ENCODE results near the gene TPGS2. TPM values are rescaled to one million over a fixed set of nuclear protein-coding genes. Genes with fewer than 3 reads are reported as not detected.

Gene TPGS2
- total and polyA plus RNA-seq, 2 of the 8 experiments (the other 6 are each of a cell fraction or from before 2014, with no cell fraction given): 151 to 273 TPM

DNA sequence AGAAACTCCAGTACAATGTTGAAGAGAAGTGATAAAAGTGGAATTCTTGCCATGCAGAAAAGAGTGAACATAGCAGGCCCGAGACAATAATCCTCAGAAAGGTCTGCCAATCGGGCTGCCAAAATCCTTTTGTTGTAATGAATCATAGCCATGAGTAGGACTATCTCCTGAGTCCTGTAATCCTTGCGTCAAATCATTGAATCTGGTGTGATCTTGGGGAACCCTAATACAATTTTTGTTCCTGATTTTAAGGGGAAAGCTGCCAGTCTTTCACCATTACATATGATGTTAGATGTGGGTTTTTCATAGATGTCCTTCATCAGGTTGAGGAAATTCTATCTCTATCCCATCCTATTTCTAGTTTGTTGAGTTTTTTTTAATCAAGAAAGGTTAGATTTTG lies 2.2 kb downstream of the TPGS2 start:
- CTCF ChIA-PET (ENCODE audit: partially characterized antibody): interaction anchor here (0.8 to 2.1 kb wide), 3 partner anchors 10 to 14 kb away, joined by 3 to 5 read pairs (median 3); no protein-coding TSS in a partner anchor
- TF ChIP-seq KDM4A (IDR thresholded peaks at IDR 0.05; ENCODE audit: low read depth, low read length, severe bottlenecking): no peak
- no peak for TF ChIP-seq ASH2L (IDR thresholded peaks at IDR 0.05; ENCODE audit: low read length)
- no peak for TF ChIP-seq SUZ12 (IDR thresholded peaks at IDR 0.05; ENCODE audit: low read length)
- TF ChIP-seq BRCA1 (IDR thresholded peaks at IDR 0.05; ENCODE audit: low read depth, low read length): no peak
- TF ChIP-seq SP1 (IDR thresholded peaks at IDR 0.05; ENCODE audit: low read depth, low read length): no peak
- no peak for TF ChIP-seq RBBP5 (IDR thresholded peaks at IDR 0.05; ENCODE audit: borderline replicate concordance, low read depth, low read length)
- TF ChIP-seq, protein P1, sequence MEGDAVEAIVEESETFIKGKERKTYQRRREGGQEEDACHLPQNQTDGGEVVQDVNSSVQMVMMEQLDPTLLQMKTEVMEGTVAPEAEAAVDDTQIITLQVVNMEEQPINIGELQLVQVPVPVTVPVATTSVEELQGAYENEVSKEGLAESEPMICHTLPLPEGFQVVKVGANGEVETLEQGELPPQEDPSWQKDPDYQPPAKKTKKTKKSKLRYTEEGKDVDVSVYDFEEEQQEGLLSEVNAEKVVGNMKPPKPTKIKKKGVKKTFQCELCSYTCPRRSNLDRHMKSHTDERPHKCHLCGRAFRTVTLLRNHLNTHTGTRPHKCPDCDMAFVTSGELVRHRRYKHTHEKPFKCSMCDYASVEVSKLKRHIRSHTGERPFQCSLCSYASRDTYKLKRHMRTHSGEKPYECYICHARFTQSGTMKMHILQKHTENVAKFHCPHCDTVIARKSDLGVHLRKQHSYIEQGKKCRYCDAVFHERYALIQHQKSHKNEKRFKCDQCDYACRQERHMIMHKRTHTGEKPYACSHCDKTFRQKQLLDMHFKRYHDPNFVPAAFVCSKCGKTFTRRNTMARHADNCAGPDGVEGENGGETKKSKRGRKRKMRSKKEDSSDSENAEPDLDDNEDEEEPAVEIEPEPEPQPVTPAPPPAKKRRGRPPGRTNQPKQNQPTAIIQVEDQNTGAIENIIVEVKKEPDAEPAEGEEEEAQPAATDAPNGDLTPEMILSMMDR (IDR thresholded peaks at IDR 0.05; ENCODE audit: control extremely low read depth in 1 of 3, insufficient read depth in 1 of 3, low read depth in 1 of 3, low read length in 3 of 3): no peak
- no peak for TF ChIP-seq SRF (IDR thresholded peaks at IDR 0.05; ENCODE audit: low read depth, low read length)
- TF ChIP-seq POLR2AphosphoS5 (IDR thresholded peaks at IDR 0.05; ENCODE audit: low read depth, low read length): no peak
- TF ChIP-seq POU5F1 (IDR thresholded peaks at IDR 0.05; ENCODE audit: low read depth, low read length): no peak
- TF ChIP-seq SP4 (IDR thresholded peaks at IDR 0.05; ENCODE audit: low read length): no peak
- no peak for TF ChIP-seq JUN (IDR thresholded peaks at IDR 0.05; ENCODE audit: low read depth, low read length)
- no peak for TF ChIP-seq BACH1 (IDR thresholded peaks at IDR 0.05; ENCODE audit: low read length)

More for the DNA sequence above, 2.2 kb downstream of the TPGS2 start:
- Histone ChIP-seq H2BK12ac (ENCODE audit: low read depth, low read length) (no peak overlapping the region), H4K20me1 (replicated peaks in 1 of 2; ENCODE audit: control insufficient read depth in 1 of 2, insufficient read depth in 2 of 2, low read length in 2 of 2) (no peaks in the 10 kb centered on the region), H3K4me1 (replicated peaks in 1 of 4; ENCODE audit: control insufficient read depth in 3 of 4, insufficient read depth in 4 of 4, low read length in 3 of 4) (peaks cover 0 to 5% (median 2%) of the 10 kb centered on the region in 4 experiments; a peak in 1 of 7 replicates), H2BK120ac (replicated peaks; ENCODE audit: low read depth, low read length) (no peak overlapping the region), H3K79me2 (ENCODE audit: control insufficient read depth in 1 of 2, insufficient read depth in 2 of 2, low read length in 2 of 2) (peaks cover 0 to 12% of the 10 kb centered on the region in 2 experiments; a peak in 3 of 4 replicates), H3K23me2 (ENCODE audit: low read depth, low read length) (peaks cover 7% of the 10 kb centered on the region), H3K27me3 (replicated peaks in 1 of 4; ENCODE audit: control insufficient read depth in 3 of 4, extremely low read depth in 1 of 4, insufficient read depth in 3 of 4, low read length in 3 of 4) (no peaks in the 10 kb centered on the region), H3K18ac (ENCODE audit: extremely low read depth, low read length) (no peak overlapping the region), H3K23ac (ENCODE audit: insufficient read length) (no peak overlapping the region), H3K79me1 (ENCODE audit: low read depth, low read length) (no peaks in the 10 kb centered on the region; the same call in 1 of the 2 replicates), H3K36me3 (ENCODE audit: control insufficient read depth in 2 of 4, insufficient read depth in 4 of 4, low read length in 3 of 4) (peaks cover 0 to 3% (median under 1%) of the 10 kb centered on the region in 4 experiments; a peak in 3 of 8 replicates), H2BK20ac (ENCODE audit: low read length) (no peak overlapping the region), H2AK5ac (ENCODE audit: low read depth, low read length) (no peak overlapping the region), H3K9me3 (ENCODE audit: insufficient read depth in 2 of 2, low read depth in 1 of 2, low read length in 1 of 2) (no peaks in the 10 kb centered on the region), H3K27ac (ENCODE audit: low read depth, low read length) (no peak overlapping the region), H2BK15ac (ENCODE audit: low read length) (no peak overlapping the region), H2BK5ac (ENCODE audit: low read depth, low read length) (no peak overlapping the region), H3K14ac (ENCODE audit: insufficient read length) (no peak overlapping the region), H3K4ac (replicated peaks; ENCODE audit: insufficient read length, low read depth, low read length) (no peak overlapping the region), H3K4me3 (ENCODE audit: extremely low read depth in 1 of 4, insufficient read depth in 2 of 4, low read depth in 3 of 4, low read length in 4 of 4) (no peak overlapping the region), H4K91ac (replicated peaks; ENCODE audit: insufficient read length, low read length) (no peak overlapping the region), H4K5ac (ENCODE audit: insufficient read length, low read depth, low read length) (no peak overlapping the region), H3K56ac (replicated peaks; ENCODE audit: insufficient read length, low read depth, low read length) (no peak overlapping the region), H4K8ac (ENCODE audit: extremely low read depth, insufficient read depth, low read length) (no peak overlapping the region), H2AFZ (ENCODE audit: low read length) (no peak overlapping the region), H3K9ac (replicated peaks in 1 of 4; ENCODE audit: extremely low read depth in 1 of 4, low read depth in 3 of 4, low read length in 3 of 4) (no peak overlapping the region), H3K4me2 (ENCODE audit: insufficient read depth in 1 of 2, low read depth in 2 of 2, low read length in 2 of 2) (no peak overlapping the region)
- DNase-seq (ENCODE audit: low read depth in 1 of 2, low spot score in 2 of 2) (no peak), FAIRE-seq (no peak)
- 89% methylated on average over 3 of the region's 3 CpGs; no CpG with 5 or more reads in 1 of the 2 experiments for WGBS, 2 experiments (ENCODE audit: extremely low coverage in 1 of 2, insufficient coverage in 1 of 2, insufficient read length in 1 of 2, insufficient replicate concordance in 2 of 2, low coverage in 1 of 2, low lambda C conversion rate in 2 of 2, missing lambda C conversion rate in 1 of 2)
- POLR2A ChIA-PET (ENCODE audit: partially characterized antibody): no interaction called here

All from H1 (cell line).